Mesenchymal stem cell (in vitro differentiated cells and primary cell): ENCODE results near the gene DPEP3. TPM values are rescaled to one million over a fixed set of nuclear protein-coding genes. Genes with fewer than 3 reads are reported as not detected.
A peak's percentile ranks its signal among the peaks of the same experiment; 100 is the strongest.

Experiments used
- DNase-seq: peaks from one replicate; pipeline ENCODE4 v3.0.0-alpha.2; 2013
- H2AFZ ChIP-seq: one replicate; pipeline ENCODE4 v1.6.1; 2013; ENCODE audit warnings: low read depth, mild to moderate bottlenecking, control low read depth, inconsistent platforms, low read length, moderate library complexity
- H2AK5ac ChIP-seq: 2 replicates; pipeline ENCODE4 v1.6.1; 2013; ENCODE audit warnings: low read length, moderate library complexity, mild to moderate bottlenecking, inconsistent platforms; ENCODE audit not compliant: severe bottlenecking
- H2BK120ac ChIP-seq: one replicate; pipeline ENCODE4 v1.6.1; 2013; ENCODE audit warnings: low read depth, mild to moderate bottlenecking, inconsistent platforms, low read length, moderate library complexity
- H2BK12ac ChIP-seq, 2 experiments: one replicate each; pipeline ENCODE4 v1.6.1; 2013; ENCODE audit warnings: inconsistent platforms in 2 of 2, low read length in 2 of 2, mild to moderate bottlenecking in 2 of 2, moderate library complexity in 2 of 2, control low read depth in 1 of 2
- H2BK15ac ChIP-seq: one replicate; pipeline ENCODE4 v1.6.1; 2013; ENCODE audit warnings: mild to moderate bottlenecking, low read depth, inconsistent platforms; ENCODE audit not compliant: poor library complexity, severe bottlenecking
- H2BK5ac ChIP-seq: 2 replicates; pipeline ENCODE4 v1.6.1; 2013; ENCODE audit warnings: low read depth, mild to moderate bottlenecking, low read length, control low read depth, inconsistent platforms; ENCODE audit not compliant: poor library complexity, severe bottlenecking
- H3K14ac ChIP-seq, 2 experiments: one replicate each; pipeline ENCODE4 v1.6.1; 2013; ENCODE audit warnings: inconsistent platforms in 2 of 2, low read length in 2 of 2, control low read depth in 1 of 2, mild to moderate bottlenecking in 1 of 2, moderate library complexity in 1 of 2
- H3K18ac ChIP-seq, 2 experiments: one replicate each; pipeline ENCODE4 v1.6.1; 2013; ENCODE audit warnings: inconsistent platforms in 2 of 2, low read length in 2 of 2, control low read depth in 1 of 2, low read depth in 1 of 2, mild to moderate bottlenecking in 1 of 2
- H3K23ac ChIP-seq, 2 experiments: one replicate each; pipeline ENCODE4 v1.6.1; 2013; ENCODE audit warnings: inconsistent platforms in 2 of 2, low read length in 2 of 2, mild to moderate bottlenecking in 2 of 2, moderate library complexity in 2 of 2, control low read depth in 1 of 2
- H3K27ac ChIP-seq: 2 replicates; pipeline ENCODE4 v1.5.1; 2013; ENCODE audit warnings: mild to moderate bottlenecking, moderate library complexity, low read length, control low read depth, inconsistent platforms; ENCODE audit not compliant: poor library complexity, severe bottlenecking
- H3K27me3 ChIP-seq, 2 experiments: 2 replicates each; pipeline versions ENCODE4 v1.6.1 to v1.7.0; 2013; ENCODE audit warnings: low read length in 2 of 2, mild to moderate bottlenecking in 2 of 2, moderate library complexity in 2 of 2, control low read depth in 1 of 2, inconsistent platforms in 1 of 2; ENCODE audit not compliant: control insufficient read depth in 1 of 2, insufficient read depth in 1 of 2
- H3K36me3 ChIP-seq, 2 experiments: 2 replicates each; pipeline versions ENCODE4 v1.6.1 to v1.7.0; 2013; ENCODE audit warnings: low read length in 2 of 2, control low read depth in 1 of 2, inconsistent platforms in 1 of 2, low read depth in 1 of 2, mild to moderate bottlenecking in 1 of 2; ENCODE audit not compliant: insufficient read depth in 2 of 2, control insufficient read depth in 1 of 2
- H3K4ac ChIP-seq, 2 experiments: one replicate each; pipeline ENCODE4 v1.6.1; 2013; ENCODE audit warnings: inconsistent platforms in 2 of 2, low read length in 2 of 2, mild to moderate bottlenecking in 2 of 2, moderate library complexity in 2 of 2, control low read depth in 1 of 2, low read depth in 1 of 2
- H3K4me1 ChIP-seq: 2 replicates; pipeline ENCODE4 v1.6.1; 2013; ENCODE audit warnings: low read depth, low read length, control low read depth; ENCODE audit not compliant: control insufficient read depth, insufficient read depth
- H3K4me2 ChIP-seq: 2 replicates; pipeline ENCODE4 v1.6.1; 2013; ENCODE audit warnings: low read length, mild to moderate bottlenecking, inconsistent platforms; ENCODE audit not compliant: poor library complexity, severe bottlenecking
- H3K4me3 ChIP-seq, 2 experiments: 2 replicates each; pipeline versions ENCODE4 v1.5.1 to v1.7.0; 2013; ENCODE audit warnings: low read length in 2 of 2, mild to moderate bottlenecking in 2 of 2, control low read depth in 1 of 2, low read depth in 1 of 2; ENCODE audit not compliant: insufficient read depth in 1 of 2
- H3K79me1 ChIP-seq: replicated peaks from 2 replicates; pipeline ENCODE4 v1.6.1; 2013; ENCODE audit warnings: mild to moderate bottlenecking, control low read depth, low read length, inconsistent platforms; ENCODE audit not compliant: poor library complexity, severe bottlenecking
- H3K9ac ChIP-seq: 2 replicates; pipeline ENCODE4 v1.7.0; 2013; ENCODE audit warnings: mild to moderate bottlenecking, low read length, moderate library complexity
- H3K9me3 ChIP-seq: 2 replicates; pipeline ENCODE4 v1.7.0; 2013; ENCODE audit warnings: mild to moderate bottlenecking, low read length; ENCODE audit not compliant: control insufficient read depth
- H4K8ac ChIP-seq: one replicate; pipeline ENCODE4 v1.6.1; 2013; ENCODE audit warnings: inconsistent platforms, mild to moderate bottlenecking, low read length, moderate library complexity
- H4K91ac ChIP-seq: one replicate; pipeline ENCODE4 v1.6.1; 2013; ENCODE audit warnings: mild to moderate bottlenecking, low read length, inconsistent platforms
- WGBS: methylation state at CpG from one replicate; pipeline ENCODE4 v1.1.7; 2013; ENCODE audit warnings: mixed read lengths; 5-methylcytosine and 5-hydroxymethylcytosine counted together
- polyA plus RNA-seq, 2 experiments: library from polyadenylated mRNA; stranded (reverse); fragments of 200-250 nt; gene quantifications; one replicate each; pipeline ENCODE4 v1.2.3, GENCODE V29; 2013

The DPEP3 gene
- not detected for polyA plus RNA-seq (2013, experiment 1 of 2)
- polyA plus RNA-seq (2013, experiment 2 of 2): not detected

- H3K36me3 ChIP-seq: no peaks in the 10 kb centered on the region
- DNase-seq: no peak
- H3K4me1 ChIP-seq: peaks cover 1% of the 10 kb centered on the region
- H3K18ac ChIP-seq: no peak within 1 kb of the TSS
- no peak within 1 kb of the TSS for H3K23ac ChIP-seq
- no peak within 1 kb of the TSS for H3K27ac ChIP-seq
- no peak within 1 kb of the TSS for H4K91ac ChIP-seq
- no peak within 1 kb of the TSS for H2AK5ac ChIP-seq
- H3K9me3 ChIP-seq: no peaks in the 10 kb centered on the region
- no peak within 1 kb of the TSS for H3K4me3 ChIP-seq
- H4K8ac ChIP-seq: no peak within 1 kb of the TSS
- H3K79me1 ChIP-seq: no peaks in the 10 kb centered on the region
- H2BK5ac ChIP-seq: no peak within 1 kb of the TSS
- H2AFZ ChIP-seq: no peak within 1 kb of the TSS
- H3K9ac ChIP-seq: no peak within 1 kb of the TSS
- WGBS: 66% methylated on average over 53 of the region's 62 CpGs
- H2BK12ac ChIP-seq: no peak within 1 kb of the TSS
- H2BK15ac ChIP-seq: no peak within 1 kb of the TSS
- peaks cover 32 to 47% of the 10 kb centered on the region in 2 experiments for H3K27me3 ChIP-seq
- H3K14ac ChIP-seq: no peak within 1 kb of the TSS
- H3K4ac ChIP-seq: no peak within 1 kb of the TSS
- no peak within 1 kb of the TSS for H3K4me2 ChIP-seq
- H2BK120ac ChIP-seq: no peak within 1 kb of the TSS
These were observed at the start of gene DPEP3 for GRCh38 chr16:67979955-67980678. DPEP3 (minus strand) TSS chr16:67980499; CDS start chr16:67980380, 119 bp downstream.

GRCh38 chr16:68028996-68029395, 48.7 kb upstream of the DPEP3 start:
- Histone ChIP-seq H3K9me3 (no peaks in the 10 kb centered on the region), H3K4ac (no peak overlapping the region), H3K4me3 (no peak overlapping the region), H3K4me1 (peaks cover under 1% of the 10 kb centered on the region), H4K8ac (no peak overlapping the region), H3K9ac (no peak overlapping the region), H2AFZ (no peak overlapping the region), H3K79me1 (peaks cover 28% of the 10 kb centered on the region), H3K36me3 (peaks cover 6 to 26% of the 10 kb centered on the region in 2 experiments), H4K91ac (no peak overlapping the region), H2BK5ac (no peak overlapping the region), H2BK12ac (no peak overlapping the region), H3K23ac (no peak overlapping the region), H3K4me2 (no peak overlapping the region), H2BK120ac (no peak overlapping the region), H3K18ac (no peak overlapping the region), H2AK5ac (no peak overlapping the region), H2BK15ac (no peak overlapping the region), H3K27ac (no peak overlapping the region), H3K27me3 (no peaks in the 10 kb centered on the region), H3K14ac (no peak overlapping the region)
- WGBS: 100% methylated on average over 2 of the region's 3 CpGs
- no peak for DNase-seq

DNA sequence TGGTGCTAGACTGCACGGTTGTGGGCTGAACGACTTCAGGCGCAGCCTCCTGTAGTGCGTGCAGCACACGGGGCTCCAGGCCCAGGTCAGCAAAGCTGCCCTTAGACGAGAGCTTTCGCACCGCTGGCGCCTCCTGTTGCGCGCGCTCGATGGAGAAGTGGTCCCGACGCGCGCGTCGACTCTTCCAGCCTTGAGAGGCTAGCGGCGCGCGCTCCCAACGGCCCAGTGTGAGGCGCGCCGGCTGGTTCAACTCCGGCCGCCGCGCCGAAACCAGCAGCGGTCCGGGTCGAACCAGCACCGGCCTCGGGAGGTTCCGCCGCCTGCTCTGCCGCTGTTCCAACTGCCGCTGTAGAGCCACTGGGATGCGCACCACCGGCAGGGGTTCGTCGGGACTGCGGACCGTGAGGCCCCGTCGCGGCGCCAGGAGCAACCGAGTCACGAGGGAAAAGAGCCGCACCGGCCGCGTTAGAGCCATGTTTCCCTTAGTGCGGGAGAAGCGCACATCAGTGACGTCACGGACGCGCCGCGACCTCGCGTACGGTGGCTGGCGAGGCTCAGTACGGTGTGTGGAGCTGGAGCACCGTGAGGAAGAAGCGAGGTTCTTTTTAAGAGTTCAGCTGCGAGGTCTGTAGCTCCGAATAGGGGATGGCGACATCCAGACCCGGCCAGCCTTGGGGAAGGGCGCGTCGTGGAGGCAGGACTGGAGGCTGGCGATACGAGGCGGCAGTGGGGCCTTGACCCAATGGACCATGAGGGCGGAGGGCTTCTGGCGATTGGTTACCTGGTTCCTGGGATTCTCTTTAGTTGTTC, 42.6 kb upstream of the DPEP3 start, which contains the start of the genes DDX28 and DUS2:
TSS of gene DDX28 (minus strand) at position 505 of the 810 bp plus-strand sequence. CDS start at position 475, 30 bp downstream.
TSS of gene DUS2 (plus strand) at position 557 of the 810 bp plus-strand sequence. CDS start 14,740 bp downstream, outside the sequence.
- peaks cover 35% of the 10 kb centered on the region for H3K79me1 ChIP-seq
- H2BK15ac ChIP-seq: peak within 1 kb of the TSS; percentile 82
- peaks cover 3 to 29% of the 10 kb centered on the region in 2 experiments for H3K36me3 ChIP-seq
- H2BK5ac ChIP-seq: no peak within 1 kb of the TSS
- DNase-seq: peak; percentile 94
- peak within 1 kb of the TSS; percentile 98 for H3K9ac ChIP-seq
- H3K23ac ChIP-seq: no peak within 1 kb of the TSS
- no peak within 1 kb of the TSS for H3K27ac ChIP-seq
- H3K9me3 ChIP-seq: no peaks in the 10 kb centered on the region
- H3K14ac ChIP-seq: peak within 1 kb of the TSS in 1 of 2 experiments; percentile 93
- H3K27me3 ChIP-seq: no peaks in the 10 kb centered on the region
- H3K4me1 ChIP-seq: peaks cover 11% of the 10 kb centered on the region
- H3K4me2 ChIP-seq: peak within 1 kb of the TSS; percentile 90
- peak within 1 kb of the TSS; percentile 88 to 98 for H3K4me3 ChIP-seq
- H3K18ac ChIP-seq: peak within 1 kb of the TSS; percentile 87 to 97
- peak within 1 kb of the TSS; percentile 71 for H2BK120ac ChIP-seq
- H2BK12ac ChIP-seq: no peak within 1 kb of the TSS
- H3K4ac ChIP-seq: peak within 1 kb of the TSS; percentile 72 to 90
- H4K91ac ChIP-seq: peak within 1 kb of the TSS; percentile 96
- under 1% methylated on average over 84 of the region's 84 CpGs for WGBS
- peak within 1 kb of the TSS; percentile 98 for H4K8ac ChIP-seq
- peak within 1 kb of the TSS; percentile 94 for H2AFZ ChIP-seq
- H2AK5ac ChIP-seq: no peak within 1 kb of the TSS
